Measurements from ENCODE around the gene HEPHL1.
A peak's percentile ranks its signal among the peaks of the same experiment; 100 is the strongest.
"Not testable (repeated sequence)": the region's sequence is repeated elsewhere in the genome, so short reads cannot be mapped to it uniquely, and the experiment has no call there.

HEPHL1 gene

DNA sequence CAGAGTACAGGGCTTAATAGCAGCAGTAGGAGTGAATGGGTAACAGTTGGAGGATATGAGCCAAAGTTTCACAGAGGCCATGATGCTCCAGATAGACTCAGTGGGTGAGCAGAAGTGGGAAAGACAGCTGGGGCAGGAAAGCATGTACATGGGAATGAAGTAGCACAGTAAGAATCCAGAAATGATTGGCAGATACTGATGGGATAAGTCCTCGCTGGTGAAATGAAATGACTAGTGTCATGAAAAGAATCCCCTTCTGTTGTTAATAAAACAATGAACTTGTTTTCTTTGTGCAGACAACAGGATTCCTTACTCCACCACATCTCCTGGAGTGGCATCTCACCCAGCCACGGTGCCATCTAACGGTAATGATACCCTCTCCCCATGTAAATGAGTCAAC lies 90.1 kb downstream of the HEPHL1 start:
- no peaks in the 10 kb centered on the region for H3K36me3 ChIP-seq (ENCODE audit: control insufficient read depth in 2 of 2, insufficient read depth in 2 of 2, low read length in 2 of 2)
- H3K4me1 ChIP-seq (ENCODE audit: control insufficient read depth, insufficient read depth, low read length), result peaks cover 15% of the 10 kb centered on the region
- H3K27ac ChIP-seq (ENCODE audit: low read length), result no peak overlapping the region
- no peaks in the 10 kb centered on the region for H3K27me3 ChIP-seq (ENCODE audit: control insufficient read depth in 1 of 2, insufficient read depth in 2 of 2, low read length in 2 of 2)
- H3K4me3 ChIP-seq (ENCODE audit: low read length in 2 of 2), result no peak overlapping the region
- H3K9me3 ChIP-seq (ENCODE audit: control insufficient read depth in 2 of 2, low read length in 2 of 2), result no peaks in the 10 kb centered on the region
- no peak overlapping the region for H3K9ac ChIP-seq (ENCODE audit: low read length in 2 of 2)

DNA sequence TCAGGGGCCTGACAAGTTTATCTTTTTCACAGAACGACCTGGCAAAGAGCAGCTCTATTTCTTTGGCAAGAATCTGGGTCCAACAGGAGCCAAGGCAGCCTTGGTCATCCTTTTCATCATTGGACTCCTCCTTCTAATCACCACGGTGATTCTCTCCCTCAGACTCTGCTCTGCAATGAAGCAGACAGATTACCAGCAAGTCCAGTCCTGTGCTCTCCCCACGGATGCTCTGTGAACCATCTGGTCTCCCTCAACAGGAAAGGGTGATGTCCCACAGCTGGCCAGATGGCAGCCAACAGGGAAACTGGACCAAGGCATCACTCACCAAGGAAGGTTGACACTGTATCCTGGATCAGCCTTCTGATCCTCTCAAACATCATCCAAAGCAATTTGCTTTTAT lies 90.5 kb downstream of the HEPHL1 start:
- no peaks in the 10 kb centered on the region for H3K9me3 ChIP-seq (ENCODE audit: control insufficient read depth in 2 of 2, low read length in 2 of 2)
- no peak overlapping the region for H3K9ac ChIP-seq (ENCODE audit: low read length in 2 of 2)
- no peaks in the 10 kb centered on the region for H3K36me3 ChIP-seq (ENCODE audit: control insufficient read depth in 2 of 2, insufficient read depth in 2 of 2, low read length in 2 of 2)
- H3K27me3 ChIP-seq (ENCODE audit: control insufficient read depth in 1 of 2, insufficient read depth in 2 of 2, low read length in 2 of 2), result no peaks in the 10 kb centered on the region
- H3K27ac ChIP-seq (ENCODE audit: low read length), result peak overlapping the region; percentile 3
- peaks cover 19% of the 10 kb centered on the region for H3K4me1 ChIP-seq (ENCODE audit: control insufficient read depth, insufficient read depth, low read length)
- H3K4me3 ChIP-seq (ENCODE audit: low read length in 2 of 2), result no peak overlapping the region

- Histone ChIP-seq H3K4me1 (ENCODE audit: control insufficient read depth, insufficient read depth, low read length) (peaks cover 21% of the 10 kb centered on the region), H3K9me3 (ENCODE audit: control insufficient read depth in 2 of 2, low read length in 2 of 2) (no peaks in the 10 kb centered on the region), H3K9ac (ENCODE audit: low read length in 2 of 2) (peak overlapping the region in 1 of 2 donors; percentile 14), H3K4me3 (ENCODE audit: low read length in 2 of 2) (no peak overlapping the region), H3K27me3 (ENCODE audit: control insufficient read depth in 1 of 2, insufficient read depth in 2 of 2, low read length in 2 of 2) (no peaks in the 10 kb centered on the region), H3K27ac (ENCODE audit: low read length) (peak overlapping the region; percentile 33), H3K36me3 (ENCODE audit: control insufficient read depth in 2 of 2, insufficient read depth in 2 of 2, low read length in 2 of 2) (no peaks in the 10 kb centered on the region)
Measured at GRCh38 chr11:94112206-94112953, 91.2 kb downstream of the HEPHL1 start.

GRCh38 chr11:94117197-94117574 lies 96.0 kb downstream of the HEPHL1 start:
- Histone ChIP-seq H3K9ac (ENCODE audit: low read length in 2 of 2) (no peak overlapping the region), H3K36me3 (ENCODE audit: control insufficient read depth in 2 of 2, insufficient read depth in 2 of 2, low read length in 2 of 2) (no peaks in the 10 kb centered on the region), H3K4me1 (ENCODE audit: control insufficient read depth, insufficient read depth, low read length) (peaks cover 11% of the 10 kb centered on the region), H3K27me3 (ENCODE audit: control insufficient read depth in 1 of 2, insufficient read depth in 2 of 2, low read length in 2 of 2) (no peaks in the 10 kb centered on the region), H3K27ac (ENCODE audit: low read length) (no peak overlapping the region), H3K9me3 (ENCODE audit: control insufficient read depth in 2 of 2, low read length in 2 of 2) (no peaks in the 10 kb centered on the region), H3K4me3 (ENCODE audit: low read length in 2 of 2) (no peak overlapping the region)

GRCh38 chr11:94117871-94118270 lies 96.7 kb downstream of the HEPHL1 start:
- Histone ChIP-seq H3K27me3 (ENCODE audit: control insufficient read depth in 1 of 2, insufficient read depth in 2 of 2, low read length in 2 of 2) (no peaks in the 10 kb centered on the region), H3K9me3 (ENCODE audit: control insufficient read depth in 2 of 2, low read length in 2 of 2) (no peaks in the 10 kb centered on the region)

DNA sequence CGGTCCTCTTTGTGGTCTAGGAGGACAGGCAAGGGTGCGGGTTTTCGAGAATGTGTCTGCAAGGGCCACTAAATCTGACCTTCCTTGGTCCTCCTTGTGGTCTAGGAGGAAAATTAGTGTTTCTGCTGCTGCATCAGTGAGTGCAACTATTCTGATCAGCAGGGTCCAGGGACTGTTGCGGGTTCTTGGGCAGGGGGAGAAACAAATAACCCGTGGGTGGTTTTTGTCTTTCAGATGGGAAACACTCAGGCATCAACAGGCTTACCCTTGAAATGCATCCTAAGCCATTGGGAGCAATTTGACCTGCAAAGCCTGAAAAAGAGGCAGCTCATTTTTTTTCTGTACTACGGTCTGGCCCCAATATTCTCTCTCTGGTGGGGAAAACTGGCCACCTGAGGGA lies 98.5 kb downstream of the HEPHL1 start:
- H3K9ac ChIP-seq (ENCODE audit: low read length in 2 of 2); H3K36me3 ChIP-seq (ENCODE audit: control insufficient read depth in 2 of 2, insufficient read depth in 2 of 2, low read length in 2 of 2); H3K27me3 ChIP-seq (ENCODE audit: control insufficient read depth in 1 of 2, insufficient read depth in 2 of 2, low read length in 2 of 2); H3K4me1 ChIP-seq (ENCODE audit: control insufficient read depth, insufficient read depth, low read length); H3K27ac ChIP-seq (ENCODE audit: low read length); H3K9me3 ChIP-seq (ENCODE audit: control insufficient read depth in 2 of 2, low read length in 2 of 2); H3K4me3 ChIP-seq (ENCODE audit: low read length in 2 of 2): not testable (repeated sequence)

More at GRCh38 chr11:94117871-94118270, 96.7 kb downstream of the HEPHL1 start:
- Histone ChIP-seq H3K4me3 (ENCODE audit: low read length in 2 of 2) (no peak overlapping the region), H3K27ac (ENCODE audit: low read length) (no peak overlapping the region), H3K36me3 (ENCODE audit: control insufficient read depth in 2 of 2, insufficient read depth in 2 of 2, low read length in 2 of 2) (no peaks in the 10 kb centered on the region), H3K4me1 (ENCODE audit: control insufficient read depth, insufficient read depth, low read length) (peaks cover 10% of the 10 kb centered on the region), H3K9ac (ENCODE audit: low read length in 2 of 2) (no peak overlapping the region)

DNA sequence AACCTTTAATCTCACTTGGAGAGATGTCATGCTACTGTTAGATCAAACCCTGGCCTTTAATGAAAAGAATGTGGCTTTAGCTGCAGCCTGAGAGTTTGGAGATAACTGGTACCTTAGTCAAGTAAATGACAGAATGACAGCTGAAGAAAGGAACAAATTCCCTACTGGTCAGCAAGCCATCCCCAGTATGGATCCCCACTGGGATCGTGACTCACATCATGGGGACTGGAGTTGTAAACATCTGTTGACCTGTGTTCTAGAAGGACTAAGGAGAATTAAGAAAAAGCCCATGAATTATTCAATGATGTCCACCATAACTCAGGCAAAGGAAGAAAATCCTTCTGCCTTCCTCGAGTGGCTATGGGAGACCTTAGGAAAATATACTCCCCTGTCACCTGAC lies 99.4 kb downstream of the HEPHL1 start:
- H3K27me3 ChIP-seq (ENCODE audit: control insufficient read depth in 1 of 2, insufficient read depth in 2 of 2, low read length in 2 of 2); H3K36me3 ChIP-seq (ENCODE audit: control insufficient read depth in 2 of 2, insufficient read depth in 2 of 2, low read length in 2 of 2); H3K27ac ChIP-seq (ENCODE audit: low read length); H3K9me3 ChIP-seq (ENCODE audit: control insufficient read depth in 2 of 2, low read length in 2 of 2); H3K4me1 ChIP-seq (ENCODE audit: control insufficient read depth, insufficient read depth, low read length); H3K9ac ChIP-seq (ENCODE audit: low read length in 2 of 2); H3K4me3 ChIP-seq (ENCODE audit: low read length in 2 of 2): not testable (repeated sequence)

GRCh38 chr11:94120946-94121345 lies 99.8 kb downstream of the HEPHL1 start:
- Histone ChIP-seq H3K4me3 (ENCODE audit: low read length in 2 of 2) (no peak overlapping the region), H3K27ac (ENCODE audit: low read length) (no peak overlapping the region), H3K27me3 (ENCODE audit: control insufficient read depth in 1 of 2, insufficient read depth in 2 of 2, low read length in 2 of 2) (no peaks in the 10 kb centered on the region), H3K9me3 (ENCODE audit: control insufficient read depth in 2 of 2, low read length in 2 of 2) (no peaks in the 10 kb centered on the region), H3K9ac (ENCODE audit: low read length in 2 of 2) (no peak overlapping the region), H3K4me1 (ENCODE audit: control insufficient read depth, insufficient read depth, low read length) (peaks cover 6% of the 10 kb centered on the region), H3K36me3 (ENCODE audit: control insufficient read depth in 2 of 2, insufficient read depth in 2 of 2, low read length in 2 of 2) (no peaks in the 10 kb centered on the region)

- Histone ChIP-seq H3K9me3 (ENCODE audit: control insufficient read depth in 2 of 2, low read length in 2 of 2) (no peaks in the 10 kb centered on the region), H3K4me1 (ENCODE audit: control insufficient read depth, insufficient read depth, low read length) (peaks cover 20% of the 10 kb centered on the region), H3K27me3 (ENCODE audit: control insufficient read depth in 1 of 2, insufficient read depth in 2 of 2, low read length in 2 of 2) (no peaks in the 10 kb centered on the region), H3K27ac (ENCODE audit: low read length) (no peak overlapping the region), H3K4me3 (ENCODE audit: low read length in 2 of 2) (no peak overlapping the region), H3K9ac (ENCODE audit: low read length in 2 of 2) (no peak overlapping the region), H3K36me3 (ENCODE audit: control insufficient read depth in 2 of 2, insufficient read depth in 2 of 2, low read length in 2 of 2) (no peaks in the 10 kb centered on the region)
Measured at GRCh38 chr11:94125407-94126115, 104.4 kb downstream of the HEPHL1 start.

DNA sequence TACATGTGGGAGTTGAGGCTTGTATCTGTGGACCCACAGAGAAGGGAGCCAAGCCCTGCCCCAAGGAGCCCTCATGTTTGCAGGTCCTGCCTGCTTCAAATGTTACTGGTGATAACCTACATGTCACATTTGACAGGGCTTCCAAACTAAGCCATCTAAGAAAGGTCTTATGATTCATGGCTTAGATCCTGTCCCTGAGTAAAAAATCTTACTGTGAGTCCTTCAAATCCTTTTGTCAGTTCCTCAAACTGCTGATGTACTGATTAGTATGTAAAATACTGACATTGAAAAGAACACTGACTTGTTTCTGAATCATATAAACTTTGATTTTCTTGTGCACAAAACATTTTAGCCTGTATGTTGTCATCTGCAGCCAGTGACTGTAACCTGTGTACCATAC lies 106.5 kb downstream of the HEPHL1 start:
- no peaks in the 10 kb centered on the region for H3K27me3 ChIP-seq (ENCODE audit: control insufficient read depth in 1 of 2, insufficient read depth in 2 of 2, low read length in 2 of 2)
- peaks cover 37% of the 10 kb centered on the region for H3K4me1 ChIP-seq (ENCODE audit: control insufficient read depth, insufficient read depth, low read length)
- H3K9me3 ChIP-seq (ENCODE audit: control insufficient read depth in 2 of 2, low read length in 2 of 2), result no peaks in the 10 kb centered on the region
- H3K27ac ChIP-seq (ENCODE audit: low read length), result peak overlapping the region; percentile 83
- H3K4me3 ChIP-seq (ENCODE audit: low read length in 2 of 2), result peak overlapping the region; percentile 94 to 97
- H3K36me3 ChIP-seq (ENCODE audit: control insufficient read depth in 2 of 2, insufficient read depth in 2 of 2, low read length in 2 of 2), result no peaks in the 10 kb centered on the region
- peak overlapping the region; percentile 84 to 86 for H3K9ac ChIP-seq (ENCODE audit: low read length in 2 of 2)

GRCh38 chr11:94128291-94128745 lies 107.2 kb downstream of the HEPHL1 start:
- peaks cover 37% of the 10 kb centered on the region for H3K4me1 ChIP-seq (ENCODE audit: control insufficient read depth, insufficient read depth, low read length)

More at GRCh38 chr11:94128291-94128745, 107.2 kb downstream of the HEPHL1 start:
- Histone ChIP-seq H3K27me3 (ENCODE audit: control insufficient read depth in 1 of 2, insufficient read depth in 2 of 2, low read length in 2 of 2) (no peaks in the 10 kb centered on the region), H3K9ac (ENCODE audit: low read length in 2 of 2) (peak overlapping the region; percentile 84 to 86), H3K4me3 (ENCODE audit: low read length in 2 of 2) (peak overlapping the region; percentile 94 to 97), H3K36me3 (ENCODE audit: control insufficient read depth in 2 of 2, insufficient read depth in 2 of 2, low read length in 2 of 2) (no peaks in the 10 kb centered on the region), H3K27ac (ENCODE audit: low read length) (peak overlapping the region; percentile 83), H3K9me3 (ENCODE audit: control insufficient read depth in 2 of 2, low read length in 2 of 2) (no peaks in the 10 kb centered on the region)
